NOMO-1 (cell line): Measurements from ENCODE around the gene LYPD8.

Source experiments
- DNase-seq, 2 experiments: peaks; one replicate each; lab custom pipeline; 2025; ENCODE audit not compliant: unreplicated experiment in 2 of 2; lab: John Stamatoyannopoulos, UW

LYPD8 gene

GRCh38 chr1:248704606-248705005, 51.0 kb downstream of the LYPD8 start:
- no peak for DNase-seq

GRCh38 chr1:248703674-248704073, 51.9 kb downstream of the LYPD8 start:
- no peak for DNase-seq

- DNase-seq, result no peak
Measured at GRCh38 chr1:248702714-248703113, 52.8 kb downstream of the LYPD8 start, which contains the start of gene OR14I1. Gene OR14I1, minus strand, starts transcription at chr1:248702766.

GRCh38 chr1:248699099-248699498, 56.5 kb downstream of the LYPD8 start:
- no peak for DNase-seq

GRCh38 chr1:248697907-248698306, 57.7 kb downstream of the LYPD8 start:
- DNase-seq, result no peak

- DNase-seq, result no peak
Measured at GRCh38 chr1:248696774-248697173, 58.8 kb downstream of the LYPD8 start.

GRCh38 chr1:248696261-248696660, 59.3 kb downstream of the LYPD8 start:
- peak; percentile 30 to 55 for DNase-seq

GRCh38 chr1:248695451-248696132, 60.0 kb downstream of the LYPD8 start:
- no peak for DNase-seq

- DNase-seq, result no peak
Measured at GRCh38 chr1:248691567-248692155, 63.9 kb downstream of the LYPD8 start.
